ENCODE measurements around the gene YTHDC2. TPM values are rescaled to one million over a fixed set of nuclear protein-coding genes. Genes with fewer than 3 reads are reported as not detected.

The YTHDC2 gene
- 5.1 to 8.9 TPM (median 7.5 TPM) in 5 replicates for total RNA-seq (2022; extraction: Qiagen RNA extraction; ENCODE audit: low read depth)

DNA sequence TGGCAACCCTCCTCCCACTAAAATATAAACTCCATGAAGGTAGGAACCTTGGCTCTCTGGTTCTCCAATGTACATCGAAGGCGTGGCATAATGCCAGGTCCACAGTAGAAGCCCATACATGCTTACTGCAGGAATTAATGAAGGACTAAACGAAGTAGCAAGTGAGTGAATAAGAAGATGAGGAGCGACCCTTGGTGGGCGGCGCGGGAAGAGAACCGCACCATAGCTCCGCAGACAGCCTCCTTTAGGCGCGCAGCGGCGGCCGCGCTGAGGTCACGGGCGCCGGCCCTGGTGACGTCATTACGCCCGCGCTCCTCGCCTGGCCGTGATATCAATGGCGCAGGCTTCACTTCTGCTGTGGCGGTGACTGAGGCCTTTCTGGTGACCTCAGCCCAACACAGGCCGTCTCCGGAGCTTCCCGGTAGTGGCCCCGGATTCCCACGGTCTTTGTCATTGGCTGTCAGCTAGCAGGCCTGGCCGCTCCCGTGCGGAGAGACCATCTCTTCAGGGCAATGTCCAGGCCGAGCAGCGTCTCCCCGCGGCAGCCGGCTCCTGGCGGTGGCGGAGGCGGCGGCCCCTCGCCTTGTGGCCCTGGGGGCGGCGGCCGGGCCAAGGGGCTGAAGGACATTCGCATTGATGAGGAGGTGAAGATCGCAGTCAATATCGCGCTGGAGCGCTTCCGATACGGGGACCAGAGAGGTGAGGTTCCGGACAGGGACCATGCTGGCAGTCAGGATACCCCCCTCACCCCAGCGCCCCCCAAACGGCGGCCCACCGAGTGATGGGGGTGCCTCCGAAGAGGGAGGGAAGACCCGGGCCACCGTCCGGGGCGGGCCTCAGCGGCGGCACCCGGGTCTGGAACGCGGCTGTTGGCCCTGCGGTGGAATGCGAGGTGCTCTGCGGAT is at the start of gene YTHDC2:
Gene YTHDC2, plus strand, starts transcription at position 311 of the 905 bp plus-strand sequence. Its CDS starts 202 bp downstream, at position 513.

DNA sequence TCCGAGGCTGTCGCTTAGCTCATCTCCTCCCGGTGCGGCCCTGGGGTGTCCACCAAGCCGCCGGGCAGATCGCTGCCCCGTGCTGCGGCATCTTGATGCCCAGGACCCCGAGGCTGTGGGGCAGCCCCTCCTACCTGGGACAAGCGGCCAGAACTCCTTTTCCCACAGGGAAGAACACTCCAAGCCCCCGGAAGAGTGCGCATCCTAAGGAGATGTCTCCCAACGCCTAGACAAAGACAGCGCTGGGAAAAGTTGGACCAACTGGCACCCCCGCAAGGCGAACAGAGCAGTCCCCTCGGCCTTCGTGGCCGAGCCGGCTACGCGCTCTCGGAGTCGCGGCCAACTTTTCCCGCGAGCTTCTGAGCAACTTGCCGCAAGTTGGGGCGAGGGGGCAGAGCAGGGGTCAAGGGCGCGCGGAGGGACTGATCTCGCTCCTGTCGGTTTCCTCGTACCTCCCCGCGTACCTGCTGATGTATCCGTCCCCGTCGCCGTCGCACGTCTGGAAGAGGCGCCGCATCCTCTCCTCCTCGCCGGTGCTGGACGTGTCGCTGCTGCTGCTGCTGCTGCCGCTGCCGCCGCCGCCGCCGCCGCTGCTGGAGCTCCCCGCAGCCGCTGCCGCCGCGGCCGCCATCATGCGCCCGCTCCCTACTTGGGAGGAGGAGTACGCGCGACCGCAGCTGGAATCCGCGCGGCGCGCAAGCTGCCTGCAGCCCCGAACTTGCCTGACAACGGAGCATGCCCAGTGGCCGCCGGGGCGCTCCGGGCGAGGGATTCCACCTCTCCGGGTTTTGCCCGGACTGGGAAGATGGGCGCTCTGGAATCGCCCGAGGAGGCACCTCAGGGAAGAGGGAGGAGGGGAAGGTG is 25.5 kb upstream of the YTHDC2 start, which contains the start of gene MCC:
Gene MCC, minus strand, starts transcription at position 673 of the 864 bp plus-strand sequence.

Other genes with a start within 250 kb of the YTHDC2 start
- not detected in 5 replicates for gene TSSK1B, start 78.7 kb upstream of the YTHDC2 start, total RNA-seq (2022; extraction: Qiagen RNA extraction; ENCODE audit: low read depth)
- 0.19 to 0.33 TPM (median 0.20 TPM) in 5 replicates for gene MCC, start 25.2 kb upstream of the YTHDC2 start, total RNA-seq (2022; extraction: Qiagen RNA extraction; ENCODE audit: low read depth)

All from A549 treated with GW870086 at 1 μM for 4 hours (cell line).